ENCODE data around the gene NR3C1. TPM values are rescaled to one million over a fixed set of nuclear protein-coding genes. Genes with fewer than 3 reads are reported as not detected.
"Not testable (repeated sequence)": the region's sequence is repeated elsewhere in the genome, so short reads cannot be mapped to it uniquely, and the experiment has no call there.

NR3C1 gene
- total RNA-seq, 1 donor from 2014 or later, result 47.8 TPM

DNA sequence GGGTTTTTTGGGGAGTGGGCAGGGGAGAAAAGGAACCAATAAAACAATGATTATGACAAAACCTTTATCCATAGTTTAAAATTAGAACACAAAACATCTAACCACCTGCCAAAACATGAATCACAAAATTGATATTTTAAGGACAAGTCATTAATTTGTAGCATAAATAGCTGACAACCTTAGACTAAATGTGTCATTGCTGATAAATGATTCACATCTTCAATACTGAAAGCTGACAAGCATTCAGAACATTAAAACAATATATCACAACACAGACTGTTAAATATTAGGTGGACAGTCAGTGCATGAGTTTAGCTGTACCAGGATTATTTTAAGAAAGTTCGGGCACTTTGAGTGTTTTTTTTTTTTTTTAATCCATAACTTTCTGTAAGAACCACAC is 71.5 kb downstream of the NR3C1 start:
- no peaks in the 10 kb centered on the region for H3K36me3 Mint-ChIP-seq (ENCODE audit: unreplicated experiment)
- TF ChIP-seq, protein P1, sequence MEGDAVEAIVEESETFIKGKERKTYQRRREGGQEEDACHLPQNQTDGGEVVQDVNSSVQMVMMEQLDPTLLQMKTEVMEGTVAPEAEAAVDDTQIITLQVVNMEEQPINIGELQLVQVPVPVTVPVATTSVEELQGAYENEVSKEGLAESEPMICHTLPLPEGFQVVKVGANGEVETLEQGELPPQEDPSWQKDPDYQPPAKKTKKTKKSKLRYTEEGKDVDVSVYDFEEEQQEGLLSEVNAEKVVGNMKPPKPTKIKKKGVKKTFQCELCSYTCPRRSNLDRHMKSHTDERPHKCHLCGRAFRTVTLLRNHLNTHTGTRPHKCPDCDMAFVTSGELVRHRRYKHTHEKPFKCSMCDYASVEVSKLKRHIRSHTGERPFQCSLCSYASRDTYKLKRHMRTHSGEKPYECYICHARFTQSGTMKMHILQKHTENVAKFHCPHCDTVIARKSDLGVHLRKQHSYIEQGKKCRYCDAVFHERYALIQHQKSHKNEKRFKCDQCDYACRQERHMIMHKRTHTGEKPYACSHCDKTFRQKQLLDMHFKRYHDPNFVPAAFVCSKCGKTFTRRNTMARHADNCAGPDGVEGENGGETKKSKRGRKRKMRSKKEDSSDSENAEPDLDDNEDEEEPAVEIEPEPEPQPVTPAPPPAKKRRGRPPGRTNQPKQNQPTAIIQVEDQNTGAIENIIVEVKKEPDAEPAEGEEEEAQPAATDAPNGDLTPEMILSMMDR (IDR thresholded peaks at IDR 0.05), result no peak
- no peaks in the 10 kb centered on the region for H3K27me3 Mint-ChIP-seq (ENCODE audit: unreplicated experiment)

DNA sequence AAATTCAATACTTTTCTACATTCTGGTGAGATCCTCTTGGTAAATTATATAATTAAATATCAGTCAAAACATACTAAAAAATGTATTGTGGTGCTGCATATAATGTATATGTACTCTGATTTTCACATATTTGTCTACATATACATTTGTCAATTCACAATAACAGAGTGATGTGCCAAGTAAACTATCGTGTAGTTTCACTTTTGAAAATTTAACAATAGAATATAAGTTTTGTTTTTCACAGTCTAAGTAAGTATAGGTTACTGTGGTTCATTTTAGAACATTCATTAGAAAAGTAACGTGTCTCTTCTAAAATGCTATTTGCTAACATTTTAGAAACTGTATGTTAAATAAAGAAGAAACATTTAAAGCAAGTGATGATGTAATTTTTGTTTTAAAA is 73.6 kb downstream of the NR3C1 start:
- Mint-ChIP-seq H3K36me3 (ENCODE audit: unreplicated experiment) (no peaks in the 10 kb centered on the region), H3K27ac (ENCODE audit: unreplicated experiment) (no peak overlapping the region), H3K9me3 (ENCODE audit: unreplicated experiment) (no peaks in the 10 kb centered on the region), H3K4me1 (ENCODE audit: unreplicated experiment) (peaks cover 23% of the 10 kb centered on the region), H3K27me3 (ENCODE audit: unreplicated experiment) (no peaks in the 10 kb centered on the region), H3K4me3 (ENCODE audit: unreplicated experiment) (no peak overlapping the region)
- no peak for DNase-seq (ENCODE audit: extremely low spot score, unreplicated experiment)
- TF ChIP-seq, protein P1 (IDR thresholded peaks at IDR 0.05), result no peak

More for the DNA sequence above, 71.5 kb downstream of the NR3C1 start:
- Mint-ChIP-seq H3K4me3 (ENCODE audit: unreplicated experiment) (no peak overlapping the region), H3K9me3 (ENCODE audit: unreplicated experiment) (no peaks in the 10 kb centered on the region), H3K27ac (ENCODE audit: unreplicated experiment) (no peak overlapping the region), H3K4me1 (ENCODE audit: unreplicated experiment) (peaks cover 26% of the 10 kb centered on the region)
- no peak for DNase-seq (ENCODE audit: extremely low spot score, unreplicated experiment)

DNA sequence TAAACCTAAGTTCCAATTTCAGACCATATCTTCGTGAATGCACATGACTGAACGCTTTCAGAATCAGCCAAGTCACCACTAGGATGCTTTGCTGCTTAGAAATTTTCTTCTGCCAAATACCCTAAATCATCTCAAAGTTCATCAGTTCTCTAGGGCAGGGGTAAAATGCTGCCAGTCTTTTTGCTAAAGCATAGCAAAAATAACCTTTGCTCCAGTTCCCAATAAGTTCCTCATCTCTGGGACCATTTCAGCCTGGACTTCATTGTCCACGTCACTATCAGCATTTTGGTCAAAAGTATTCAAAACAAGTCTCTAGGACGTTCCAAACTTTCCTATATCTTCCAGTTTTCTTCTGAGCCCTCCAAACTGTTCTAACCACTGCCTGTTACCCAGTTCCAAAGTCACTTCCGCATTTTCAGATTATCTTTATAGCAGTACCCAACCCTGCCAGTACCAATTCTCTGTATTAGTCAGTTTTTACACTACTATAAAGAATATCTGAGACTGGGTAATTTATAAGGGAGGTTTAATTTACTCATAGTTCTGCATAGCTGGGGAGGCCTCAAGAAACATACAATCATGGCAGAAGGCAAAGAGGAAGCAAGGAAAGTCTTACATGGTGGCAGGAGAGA is 74.8 kb downstream of the NR3C1 start:
- no peak overlapping the region for H3K4me3 Mint-ChIP-seq (ENCODE audit: unreplicated experiment)
- TF ChIP-seq, protein P1 (IDR thresholded peaks at IDR 0.05), result no peak

DNA sequence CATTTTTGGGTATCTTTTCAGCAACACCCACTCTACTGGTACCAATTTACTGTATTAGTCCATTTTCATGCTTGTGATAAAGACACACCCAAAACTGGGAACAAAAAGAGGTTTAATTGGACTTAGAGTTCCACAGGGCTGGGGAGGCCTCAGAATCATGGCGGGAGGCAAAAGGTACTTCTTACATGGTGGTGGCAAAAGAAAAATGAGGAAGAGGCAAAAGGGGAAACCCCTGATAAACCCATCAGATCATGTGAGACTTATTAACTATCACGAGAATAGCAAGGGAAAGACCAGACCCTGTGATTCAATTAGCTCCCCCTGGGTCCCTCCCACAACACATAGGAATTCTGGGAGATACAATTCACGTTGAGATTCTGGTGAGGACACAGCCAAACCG is 78.4 kb downstream of the NR3C1 start:
- not testable (repeated sequence) for DNase-seq (ENCODE audit: extremely low spot score, unreplicated experiment); H3K9me3 Mint-ChIP-seq (ENCODE audit: unreplicated experiment); H3K27ac Mint-ChIP-seq (ENCODE audit: unreplicated experiment); H3K27me3 Mint-ChIP-seq (ENCODE audit: unreplicated experiment); H3K4me3 Mint-ChIP-seq (ENCODE audit: unreplicated experiment); H3K36me3 Mint-ChIP-seq (ENCODE audit: unreplicated experiment)
- H3K4me1 Mint-ChIP-seq (ENCODE audit: unreplicated experiment), result peaks cover 18% of the 10 kb centered on the region

More for the DNA sequence above, 74.8 kb downstream of the NR3C1 start:
- DNase-seq (ENCODE audit: extremely low spot score, unreplicated experiment), result no peak
- H3K36me3 Mint-ChIP-seq (ENCODE audit: unreplicated experiment), result no peaks in the 10 kb centered on the region
- no peaks in the 10 kb centered on the region for H3K27me3 Mint-ChIP-seq (ENCODE audit: unreplicated experiment)
- H3K9me3 Mint-ChIP-seq (ENCODE audit: unreplicated experiment), result no peaks in the 10 kb centered on the region
- peaks cover 13% of the 10 kb centered on the region for H3K4me1 Mint-ChIP-seq (ENCODE audit: unreplicated experiment)
- no peak overlapping the region for H3K27ac Mint-ChIP-seq (ENCODE audit: unreplicated experiment)

DNA sequence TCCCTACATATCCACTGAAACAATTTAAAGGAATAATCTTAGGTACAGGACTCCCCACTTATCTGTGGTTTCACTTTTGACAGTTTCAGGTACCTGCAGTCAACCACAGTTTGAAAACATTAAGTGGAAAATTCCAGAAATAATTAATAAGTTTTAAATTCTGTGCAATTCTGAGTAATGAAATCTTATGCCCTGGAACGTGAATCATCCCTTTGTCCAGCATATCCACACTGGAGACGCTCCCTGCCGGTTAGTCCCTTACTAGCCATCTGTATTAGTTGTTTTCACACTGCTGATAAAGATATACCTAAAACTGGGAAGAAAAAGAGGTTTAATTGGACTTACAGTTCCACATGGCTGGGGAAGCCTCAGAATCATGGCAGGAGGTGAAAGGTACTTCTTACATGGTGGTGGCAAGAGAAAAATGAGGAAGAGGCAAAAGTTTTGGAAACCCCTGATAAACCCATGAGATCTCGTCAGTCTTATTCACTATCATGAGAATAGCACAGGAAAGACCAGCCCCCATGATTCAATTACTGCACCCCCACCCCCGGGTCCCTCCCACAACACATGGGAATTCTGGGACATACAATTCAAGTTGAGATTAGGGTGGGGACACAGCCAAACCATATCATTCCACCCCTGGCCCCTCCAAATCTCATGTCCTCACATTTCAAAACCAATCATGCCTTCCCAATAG is 80.4 kb downstream of the NR3C1 start:
- not testable (repeated sequence) for H3K36me3 Mint-ChIP-seq (ENCODE audit: unreplicated experiment); DNase-seq (ENCODE audit: extremely low spot score, unreplicated experiment)
- peaks cover 18% of the 10 kb centered on the region for H3K4me1 Mint-ChIP-seq (ENCODE audit: unreplicated experiment)

DNA sequence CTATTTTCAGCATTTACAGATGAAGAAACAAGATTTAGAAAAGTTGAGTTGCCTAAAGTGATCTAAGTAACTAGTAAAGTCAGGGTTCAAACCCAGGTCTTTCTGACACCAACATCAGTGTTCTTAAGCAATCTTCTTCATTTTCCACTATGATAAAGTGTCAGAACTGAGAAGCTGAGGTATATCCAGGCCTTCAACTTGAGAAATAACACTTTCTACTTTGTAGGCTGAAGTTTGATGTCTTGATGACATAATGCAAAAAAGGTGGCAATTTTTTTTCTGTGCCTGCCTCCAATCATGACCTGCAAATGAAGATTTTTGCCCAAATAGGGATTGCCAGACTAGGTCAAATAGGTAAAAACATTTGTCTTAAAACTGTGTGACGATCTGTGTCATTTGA is 81.3 kb downstream of the NR3C1 start:
- Mint-ChIP-seq H3K4me1 (ENCODE audit: unreplicated experiment) (peaks cover 12% of the 10 kb centered on the region), H3K27ac (ENCODE audit: unreplicated experiment) (no peak overlapping the region), H3K36me3 (ENCODE audit: unreplicated experiment) (no peaks in the 10 kb centered on the region), H3K27me3 (ENCODE audit: unreplicated experiment) (no peaks in the 10 kb centered on the region), H3K4me3 (ENCODE audit: unreplicated experiment) (no peak overlapping the region), H3K9me3 (ENCODE audit: unreplicated experiment) (no peaks in the 10 kb centered on the region)
- DNase-seq (ENCODE audit: extremely low spot score, unreplicated experiment), result no peak
- TF ChIP-seq, protein P1 (IDR thresholded peaks at IDR 0.05), result no peak

More for the DNA sequence above, 80.4 kb downstream of the NR3C1 start:
- H3K4me3 Mint-ChIP-seq (ENCODE audit: unreplicated experiment); H3K9me3 Mint-ChIP-seq (ENCODE audit: unreplicated experiment); H3K27ac Mint-ChIP-seq (ENCODE audit: unreplicated experiment); H3K27me3 Mint-ChIP-seq (ENCODE audit: unreplicated experiment): not testable (repeated sequence)

Measured in osteocyte (in vitro differentiated cells).